Measurements from ENCODE around the gene C5orf15.

The C5orf15 gene

GRCh38 chr5:133916479-133916878 lies 51.9 kb downstream of the C5orf15 start:
- no peaks in the 10 kb centered on the region for H3K4me1 ChIP-seq (ENCODE audit: insufficient read depth, poor library complexity, severe bottlenecking)
- ATAC-seq (ENCODE audit: low read depth) (no peak), DNase-seq (ENCODE audit: low spot score) (no peak)
- no peak overlapping the region for H3K27ac ChIP-seq (ENCODE audit: poor library complexity, severe bottlenecking)
- H3K9me3 ChIP-seq (ENCODE audit: severe bottlenecking): no peaks in the 10 kb centered on the region
- TF ChIP-seq, protein P1, sequence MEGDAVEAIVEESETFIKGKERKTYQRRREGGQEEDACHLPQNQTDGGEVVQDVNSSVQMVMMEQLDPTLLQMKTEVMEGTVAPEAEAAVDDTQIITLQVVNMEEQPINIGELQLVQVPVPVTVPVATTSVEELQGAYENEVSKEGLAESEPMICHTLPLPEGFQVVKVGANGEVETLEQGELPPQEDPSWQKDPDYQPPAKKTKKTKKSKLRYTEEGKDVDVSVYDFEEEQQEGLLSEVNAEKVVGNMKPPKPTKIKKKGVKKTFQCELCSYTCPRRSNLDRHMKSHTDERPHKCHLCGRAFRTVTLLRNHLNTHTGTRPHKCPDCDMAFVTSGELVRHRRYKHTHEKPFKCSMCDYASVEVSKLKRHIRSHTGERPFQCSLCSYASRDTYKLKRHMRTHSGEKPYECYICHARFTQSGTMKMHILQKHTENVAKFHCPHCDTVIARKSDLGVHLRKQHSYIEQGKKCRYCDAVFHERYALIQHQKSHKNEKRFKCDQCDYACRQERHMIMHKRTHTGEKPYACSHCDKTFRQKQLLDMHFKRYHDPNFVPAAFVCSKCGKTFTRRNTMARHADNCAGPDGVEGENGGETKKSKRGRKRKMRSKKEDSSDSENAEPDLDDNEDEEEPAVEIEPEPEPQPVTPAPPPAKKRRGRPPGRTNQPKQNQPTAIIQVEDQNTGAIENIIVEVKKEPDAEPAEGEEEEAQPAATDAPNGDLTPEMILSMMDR (IDR thresholded peaks at IDR 0.05; ENCODE audit: poor library complexity, severe bottlenecking): no peak
- no peaks in the 10 kb centered on the region for H3K36me3 ChIP-seq (ENCODE audit: low read depth)
- no peak overlapping the region for H3K4me3 ChIP-seq (ENCODE audit: severe bottlenecking)
- no peaks in the 10 kb centered on the region for H3K27me3 ChIP-seq (ENCODE audit: insufficient read depth, poor library complexity, severe bottlenecking)

- no peaks in the 10 kb centered on the region for H3K27me3 ChIP-seq (ENCODE audit: insufficient read depth, poor library complexity, severe bottlenecking)
- DNase-seq (ENCODE audit: low spot score): no peak
- H3K9me3 ChIP-seq (ENCODE audit: severe bottlenecking): no peaks in the 10 kb centered on the region
- no peak overlapping the region for H3K27ac ChIP-seq (ENCODE audit: poor library complexity, severe bottlenecking)
- no peaks in the 10 kb centered on the region for H3K4me1 ChIP-seq (ENCODE audit: insufficient read depth, poor library complexity, severe bottlenecking)
- TF ChIP-seq, protein P1 (IDR thresholded peaks at IDR 0.05; ENCODE audit: poor library complexity, severe bottlenecking): no peak
- no peak overlapping the region for H3K4me3 ChIP-seq (ENCODE audit: severe bottlenecking)
- no peaks in the 10 kb centered on the region for H3K36me3 ChIP-seq (ENCODE audit: low read depth)
- ATAC-seq (ENCODE audit: low read depth): no peak
Observed at GRCh38 chr5:133914434-133914833, 54.0 kb downstream of the C5orf15 start.

DNA sequence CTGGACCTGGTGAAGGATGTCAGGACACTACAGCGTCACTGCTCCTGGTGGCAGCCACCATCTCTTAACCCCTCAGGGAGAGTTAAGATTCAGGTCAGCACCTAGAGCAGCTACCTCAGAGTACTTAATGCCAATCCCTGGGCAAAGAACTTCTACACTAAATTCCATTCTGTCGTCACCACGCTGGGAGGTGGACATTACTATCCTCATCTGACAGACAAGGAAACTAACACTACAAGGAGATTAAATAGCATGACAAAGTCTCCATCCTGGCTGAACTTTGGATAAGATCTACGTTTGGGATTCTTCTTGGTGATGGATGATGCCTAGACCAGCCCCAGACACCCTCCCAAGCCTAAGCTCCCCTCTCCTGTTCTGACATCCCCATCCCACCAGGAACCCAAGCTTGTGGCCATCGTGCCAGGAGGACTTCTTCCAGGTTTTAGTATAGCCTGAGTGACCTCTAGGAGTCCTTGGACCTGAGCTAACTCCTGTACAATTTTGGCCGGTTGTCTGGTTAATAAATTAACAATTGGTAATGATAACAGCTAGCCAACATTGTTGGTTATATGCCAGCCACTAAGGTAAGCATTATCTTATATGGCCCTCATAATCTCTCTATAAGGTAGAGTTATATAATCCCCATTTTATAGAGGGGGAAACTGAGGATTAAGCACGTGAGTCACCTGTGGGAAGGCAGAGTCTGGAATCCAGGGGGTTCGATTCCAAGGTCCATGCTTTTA lies 54.8 kb downstream of the C5orf15 start:
- H3K27me3 ChIP-seq (ENCODE audit: insufficient read depth, poor library complexity, severe bottlenecking): no peaks in the 10 kb centered on the region
- DNase-seq (ENCODE audit: low spot score) (no peak), ATAC-seq (ENCODE audit: low read depth) (no peak)
- H3K9me3 ChIP-seq (ENCODE audit: severe bottlenecking): no peaks in the 10 kb centered on the region
- no peaks in the 10 kb centered on the region for H3K4me1 ChIP-seq (ENCODE audit: insufficient read depth, poor library complexity, severe bottlenecking)
- H3K4me3 ChIP-seq (ENCODE audit: severe bottlenecking): no peak overlapping the region
- H3K36me3 ChIP-seq (ENCODE audit: low read depth): no peaks in the 10 kb centered on the region
- no peak overlapping the region for H3K27ac ChIP-seq (ENCODE audit: poor library complexity, severe bottlenecking)
- TF ChIP-seq, protein P1 (IDR thresholded peaks at IDR 0.05; ENCODE audit: poor library complexity, severe bottlenecking): no peak

DNA sequence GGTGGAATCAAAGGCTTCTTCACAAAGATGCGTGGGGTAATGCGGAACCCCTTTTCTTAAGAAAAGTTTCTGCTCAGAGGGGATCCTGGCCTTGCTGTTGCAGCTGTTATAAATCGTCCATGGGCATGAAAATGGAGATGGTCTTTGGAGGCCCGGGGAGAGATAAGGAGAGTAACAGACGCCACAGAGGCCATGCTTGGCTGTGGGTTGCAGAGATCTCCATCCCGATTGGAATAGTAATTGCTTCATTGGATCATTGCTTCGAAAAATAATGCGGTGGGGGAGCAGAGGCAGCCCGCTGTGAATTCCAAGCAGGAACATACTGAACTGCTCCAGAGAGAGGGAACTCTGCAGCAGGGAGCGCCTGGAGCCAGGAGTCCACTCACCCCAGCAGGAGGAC lies 55.5 kb downstream of the C5orf15 start:
- Histone ChIP-seq H3K4me1 (ENCODE audit: insufficient read depth, poor library complexity, severe bottlenecking) (no peaks in the 10 kb centered on the region), H3K9me3 (ENCODE audit: severe bottlenecking) (no peaks in the 10 kb centered on the region), H3K36me3 (ENCODE audit: low read depth) (no peaks in the 10 kb centered on the region), H3K27ac (ENCODE audit: poor library complexity, severe bottlenecking) (no peak overlapping the region), H3K27me3 (ENCODE audit: insufficient read depth, poor library complexity, severe bottlenecking) (no peaks in the 10 kb centered on the region), H3K4me3 (ENCODE audit: severe bottlenecking) (no peak overlapping the region)
- ATAC-seq (ENCODE audit: low read depth) (no peak), DNase-seq (ENCODE audit: low spot score) (no peak)
- TF ChIP-seq, protein P1 (IDR thresholded peaks at IDR 0.05; ENCODE audit: poor library complexity, severe bottlenecking): no peak

- TF ChIP-seq, protein P1 (IDR thresholded peaks at IDR 0.05; ENCODE audit: poor library complexity, severe bottlenecking): no peak
- Histone ChIP-seq H3K36me3 (ENCODE audit: low read depth) (no peaks in the 10 kb centered on the region), H3K4me3 (ENCODE audit: severe bottlenecking) (no peak overlapping the region), H3K4me1 (ENCODE audit: insufficient read depth, poor library complexity, severe bottlenecking) (no peaks in the 10 kb centered on the region), H3K27ac (ENCODE audit: poor library complexity, severe bottlenecking) (no peak overlapping the region), H3K9me3 (ENCODE audit: severe bottlenecking) (no peaks in the 10 kb centered on the region), H3K27me3 (ENCODE audit: insufficient read depth, poor library complexity, severe bottlenecking) (no peaks in the 10 kb centered on the region)
- ATAC-seq (ENCODE audit: low read depth) (no peak; the same call in 2 of the 3 replicates), DNase-seq (ENCODE audit: low spot score) (no peak)
Observed at GRCh38 chr5:133910571-133910970, 57.9 kb downstream of the C5orf15 start.
